HG02759 (cell line): ENCODE measurements around the gene OR2J3.
"Not testable (repeated sequence)": the region's sequence is repeated elsewhere in the genome, so short reads cannot be mapped to it uniquely, and the experiment has no call there.

Experiments used
- ATAC-seq: cut with Tn5 transposase; IDR thresholded peaks from one replicate; pipeline ENCODE4 v1.9.1; 2021; ENCODE audit warnings: mild to moderate bottlenecking, moderate library complexity; ENCODE audit not compliant: unreplicated experiment

OR2J3 gene

DNA sequence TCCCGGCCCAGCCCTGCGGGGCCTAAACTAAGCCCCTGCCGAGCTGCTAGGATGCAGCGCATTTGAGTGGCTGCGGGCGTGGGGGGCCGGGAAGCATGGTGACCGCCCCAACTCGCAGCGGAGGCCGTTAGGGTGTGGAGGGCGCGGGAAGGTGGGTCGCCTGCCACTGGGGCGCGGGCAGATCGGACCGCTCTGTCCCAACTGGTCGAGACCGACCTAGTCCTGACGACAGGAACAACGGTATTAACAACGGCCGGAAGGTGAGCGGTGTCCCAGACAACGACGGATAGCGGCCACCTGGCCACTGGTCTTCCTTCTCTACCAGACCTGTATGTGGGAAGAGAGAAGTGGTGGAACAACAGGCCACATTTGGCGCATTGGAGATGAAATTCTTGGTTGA, 52.1 kb downstream of the OR2J3 start:
- ATAC-seq: not testable (repeated sequence)
